HCT116 (cell line): ENCODE results near the gene RNF144B. TPM values are rescaled to one million over a fixed set of nuclear protein-coding genes. Genes with fewer than 3 reads are reported as not detected.

Experiments
- ATAC-seq: fragments of 200-7000 bp; cut with Tn5 transposase; 2 replicates; pipeline ENCODE4 v1.9.1; 2020; ENCODE audit warnings: mild to moderate bottlenecking, moderate library complexity
- BruUV-seq: library from RNA; stranded (reverse); fragments of 400-500 nt; replicated peaks from 2 replicates; lab custom pipeline; 2021; lab: Mats Ljungman, UMichigan
- CTCF ChIA-PET: fragments of 300-600 bp; sonication (Branson Sonifier 250); formaldehyde crosslinking; loops from one replicate; lab custom pipeline; 2021; ENCODE audit warnings: antibody characterized with exemption; lab: Charles Lee
- POLR2A ChIA-PET: fragments of 300-600, 350-600 bp; sonication (Branson Sonifier 250); formaldehyde crosslinking; loops from one replicate; lab custom pipeline; 2021; ENCODE audit warnings: antibody characterized with exemption; lab: Charles Lee
- RAD21 ChIA-PET, 2 experiments: fragments of 300-600 bp; sonication (Branson Sonifier 250); formaldehyde crosslinking; loops; one replicate each; lab custom pipeline; 2023; ENCODE audit warnings: low total read pairs in 2 of 2; ENCODE audit not compliant: uncharacterized antibody in 2 of 2, unreplicated experiment in 2 of 2, low non-redundant PET in 1 of 2; lab: Charles Lee
- DNase-seq: peaks from one replicate; pipeline ENCODE4 v3.0.0-alpha.2; 2010; ENCODE audit warnings: low read depth, low spot score
- H2AFZ ChIP-seq: fragments of 200-600 bp; shearing (Covaris generic), sonication (generic); 2 replicates; pipeline ENCODE4 v1.6.1; 2017; ENCODE audit warnings: low read depth, mixed run types, mixed read lengths, antibody characterized with exemption, low read length; ENCODE audit not compliant: poor library complexity, severe bottlenecking
- H3K27ac ChIP-seq: 2 replicates; pipeline ENCODE4 v1.5.1; 2012; ENCODE audit warnings: low read depth, low read length
- H3K27me3 ChIP-seq: fragments of 200-600 bp; sonication (generic); 2 replicates; pipeline ENCODE4 v1.6.1; 2016; ENCODE audit warnings: mixed run types, low read length, mixed read lengths; ENCODE audit not compliant: insufficient read depth
- H3K36me3 ChIP-seq, 2 experiments: fragments of 200-500 bp in 1 of 2; fragments of 200-600 bp in 1 of 2; sonication (Bioruptor generic) in 1 of 2; sonication (generic) in 1 of 2; 2 replicates each; pipeline versions ENCODE4 v1.5.1 to v1.6.1; 2014 to 2016; ENCODE audit warnings: low read length in 2 of 2, inconsistent platforms in 1 of 2, mixed read lengths in 1 of 2, mixed run types in 1 of 2; ENCODE audit not compliant: insufficient read depth in 2 of 2, control insufficient read depth in 1 of 2
- H3K4me1 ChIP-seq, 2 experiments: fragments of 200-600 bp in 1 of 2; sonication (generic) in 1 of 2; 2 replicates each; pipeline versions ENCODE4 v1.5.1 to v1.6.1; 2012 to 2017; ENCODE audit warnings: low read length in 2 of 2, inconsistent platforms in 1 of 2, mild to moderate bottlenecking in 1 of 2, mixed read lengths in 1 of 2, mixed run types in 1 of 2, moderate library complexity in 1 of 2; ENCODE audit not compliant: insufficient read depth in 2 of 2, control insufficient read depth in 1 of 2
- H3K4me2 ChIP-seq: fragments of 200-600 bp; sonication (generic); 2 replicates; pipeline ENCODE4 v1.6.1; 2017; ENCODE audit warnings: mixed run types, low read length, mixed read lengths
- H3K4me3 ChIP-seq, 2 experiments: fragments of 200-600 bp in 1 of 2; sonication (generic) in 1 of 2; replicated peaks in 1 of 2; 2 replicates each; pipeline ENCODE4 v1.5.1; 2011 to 2016; ENCODE audit warnings: low read length in 2 of 2, control low read depth in 1 of 2, low read depth in 1 of 2, mild to moderate bottlenecking in 1 of 2, mixed read lengths in 1 of 2, mixed run types in 1 of 2
- H3K79me2 ChIP-seq: fragments of 200-600 bp; sonication (generic); 2 replicates; pipeline ENCODE4 v1.6.1; 2017; ENCODE audit warnings: mild to moderate bottlenecking, mixed run types, low read length, moderate library complexity, mixed read lengths; ENCODE audit not compliant: insufficient read depth
- H3K9ac ChIP-seq: fragments of 200-600 bp; sonication (generic); 2 replicates; pipeline ENCODE4 v1.6.1; 2016; ENCODE audit warnings: low read length, mixed read lengths
- H3K9me2 ChIP-seq: fragments of 200-600 bp; sonication (generic), shearing (Covaris generic); 2 replicates; pipeline ENCODE4 v1.6.1; 2017; ENCODE audit warnings: mixed run types, mild to moderate bottlenecking, moderate library complexity; ENCODE audit not compliant: insufficient read depth
- H3K9me3 ChIP-seq, 2 experiments: fragments of 200-500 bp in 1 of 2; fragments of 200-600 bp in 1 of 2; sonication (Bioruptor generic) in 1 of 2; sonication (generic) in 1 of 2; 2 replicates each; pipeline ENCODE4 v1.6.1; 2014 to 2017; ENCODE audit warnings: low read length in 2 of 2, mixed read lengths in 2 of 2, inconsistent platforms in 1 of 2, low read depth in 1 of 2, mild to moderate bottlenecking in 1 of 2, mixed run types in 1 of 2, moderate library complexity in 1 of 2; ENCODE audit not compliant: control insufficient read depth in 1 of 2, insufficient read depth in 1 of 2
- H4K20me1 ChIP-seq: fragments of 200-600 bp; sonication (generic), shearing (Covaris generic); 2 replicates; pipeline ENCODE4 v1.6.1; 2017; ENCODE audit warnings: mixed run types, mild to moderate bottlenecking, moderate library complexity; ENCODE audit not compliant: insufficient read depth
- CBX3 ChIP-seq: IDR thresholded peaks from 2 replicates; pipeline ENCODE4 v1.6.1; 2012; ENCODE audit warnings: low read depth
- CEBPB ChIP-seq: IDR thresholded peaks from 2 replicates; pipeline ENCODE4 v1.6.1; 2012; ENCODE audit warnings: low read depth
- ELF1 ChIP-seq: IDR thresholded peaks from 2 replicates; pipeline ENCODE4 v1.6.1; 2012; ENCODE audit warnings: low read depth, borderline replicate concordance
- EZH2 ChIP-seq: fragments of 200-600 bp; sonication (generic); IDR thresholded peaks from 2 replicates; pipeline ENCODE4 v1.6.1; 2017; ENCODE audit warnings: antibody characterized with exemption, mixed run types
- EZH2phosphoT487 ChIP-seq: fragments of 200-600 bp; IDR thresholded peaks from 2 replicates; pipeline ENCODE4 v1.6.1; 2018; ENCODE audit warnings: antibody characterized with exemption, borderline replicate concordance
- JUND ChIP-seq: IDR thresholded peaks from 2 replicates; pipeline ENCODE4 v1.6.1; 2012
- POLR2A ChIP-seq: IDR thresholded peaks from 2 replicates; pipeline ENCODE4 v1.7.0; 2011; ENCODE audit warnings: borderline replicate concordance; ENCODE audit not compliant: insufficient read depth, insufficient read length; ENCODE audit errors: extremely low read depth
- POLR2AphosphoS5 ChIP-seq: IDR thresholded peaks from 2 replicates; pipeline ENCODE4 v1.6.1; 2011; ENCODE audit warnings: mild to moderate bottlenecking, low read depth, low read length, moderate library complexity
- SIN3A ChIP-seq: IDR thresholded peaks from 2 replicates; pipeline ENCODE4 v1.6.1; 2012; ENCODE audit warnings: low read depth
- SRF ChIP-seq: IDR thresholded peaks from 2 replicates; pipeline ENCODE4 v1.6.1; 2012; ENCODE audit warnings: low read depth
- TCF7L2 ChIP-seq: IDR thresholded peaks from 2 replicates; pipeline ENCODE4 v1.7.0; 2011; ENCODE audit warnings: borderline replicate concordance, inconsistent platforms; ENCODE audit not compliant: insufficient read depth, insufficient read length; ENCODE audit errors: extremely low read depth
- ZFX ChIP-seq: fragments of 450-650 bp; IDR thresholded peaks from 2 replicates; pipeline ENCODE4 v1.6.1; 2017
- ZNF274 ChIP-seq: fragments of 200-500 bp; sonication (Bioruptor generic); IDR thresholded peaks from 2 replicates; pipeline ENCODE4 v1.6.1; 2014; ENCODE audit warnings: mild to moderate bottlenecking, low read depth, low read length, inconsistent platforms
- intact Hi-C: fragments of 100-400 bp; cut with micrococcal nuclease; formaldehyde crosslinking; loops from 2 replicates; pipeline ENCODE4 v1.10.0; 2022
- total RNA-seq: library from RNA; stranded (reverse); gene quantifications from one replicate; pipeline ENCODE4 v1.2.1, GENCODE V29; 2021; ENCODE audit not compliant: unreplicated experiment
- TF ChIP-seq, protein P1 (sequence below), 3 experiments: fragments of 200-600 bp in 1 of 3; sonication (generic) in 1 of 3; IDR thresholded peaks in 2 of 3; conservative IDR thresholded peaks in 1 of 3; 2 replicates each; pipeline ENCODE4 v1.5.1; 2012 to 2017; ENCODE audit warnings: low read depth in 2 of 3, low read length in 2 of 3, antibody characterized with exemption in 1 of 3, borderline replicate concordance in 1 of 3, control low read depth in 1 of 3, mild to moderate bottlenecking in 1 of 3, mixed read lengths in 1 of 3, mixed run types in 1 of 3, moderate library complexity in 1 of 3; ENCODE audit not compliant: insufficient read depth in 1 of 3
- TF ChIP-seq, protein P2 (sequence below): IDR thresholded peaks from 2 replicates; pipeline ENCODE4 v1.6.1; 2012; ENCODE audit warnings: low read depth
- TF ChIP-seq, protein P3 (sequence below): IDR thresholded peaks from 2 replicates; pipeline ENCODE4 v1.6.1; 2012
- TF ChIP-seq, protein P4 (sequence below): IDR thresholded peaks from 2 replicates; pipeline ENCODE4 v1.6.1; 2011; ENCODE audit warnings: mild to moderate bottlenecking, low read length, moderate library complexity; ENCODE audit not compliant: insufficient replicate concordance; ENCODE audit errors: extremely low read depth

Gene RNF144B
- total RNA-seq, 1 experiment from 2014 or later = 2.1 TPM

DNA sequence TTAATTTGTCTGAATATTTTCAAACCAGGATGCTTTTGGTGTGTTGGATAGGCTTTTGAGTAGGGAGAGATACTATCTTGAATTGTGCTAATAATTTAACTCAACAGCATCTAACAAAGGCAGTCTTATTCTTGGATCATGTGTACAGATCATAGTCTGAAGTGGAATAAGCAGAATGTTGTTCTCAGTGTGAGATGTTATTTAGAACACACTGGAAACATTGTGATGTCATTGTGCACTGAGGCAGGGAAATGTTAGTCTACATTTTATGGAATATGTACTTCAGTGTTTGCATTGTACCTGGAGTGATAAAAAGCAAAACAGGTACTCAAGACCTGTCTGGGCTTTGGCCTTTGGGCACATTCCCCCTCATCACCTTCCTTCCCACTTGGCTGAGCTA is 35.0 kb downstream of the RNF144B start:
- Histone ChIP-seq H2AFZ (no peak overlapping the region), H3K4me2 (no peak overlapping the region), H3K79me2 (no peaks in the 10 kb centered on the region), H3K9me2 (no peaks in the 10 kb centered on the region), H3K27me3 (no peaks in the 10 kb centered on the region), H3K36me3 (no peaks in the 10 kb centered on the region), H3K27ac (no peak overlapping the region), H3K9me3 (no peaks in the 10 kb centered on the region), H3K4me1 (no peaks in the 10 kb centered on the region), H4K20me1 (no peaks in the 10 kb centered on the region), H3K9ac (no peak overlapping the region), H3K4me3 (no peak overlapping the region)
- ChIA-PET POLR2A (no interaction called here), CTCF (no interaction called here), RAD21 (no interaction called here)
- no peak for ATAC-seq
- intact Hi-C loops = no loop called here
- BruUV-seq = no TSS peak
- no peak for DNase-seq
- TF ChIP-seq CEBPB (no peak), EZH2 (no peak), SIN3A (no peak), ELF1 (no peak), POLR2AphosphoS5 (no peak), EZH2phosphoT487 (no peak), ZNF274 (no peak), TCF7L2 (no peak), CBX3 (no peak), POLR2A (no peak), ZFX (no peak), JUND (no peak), SRF (no peak)
- TF ChIP-seq, protein P1, sequence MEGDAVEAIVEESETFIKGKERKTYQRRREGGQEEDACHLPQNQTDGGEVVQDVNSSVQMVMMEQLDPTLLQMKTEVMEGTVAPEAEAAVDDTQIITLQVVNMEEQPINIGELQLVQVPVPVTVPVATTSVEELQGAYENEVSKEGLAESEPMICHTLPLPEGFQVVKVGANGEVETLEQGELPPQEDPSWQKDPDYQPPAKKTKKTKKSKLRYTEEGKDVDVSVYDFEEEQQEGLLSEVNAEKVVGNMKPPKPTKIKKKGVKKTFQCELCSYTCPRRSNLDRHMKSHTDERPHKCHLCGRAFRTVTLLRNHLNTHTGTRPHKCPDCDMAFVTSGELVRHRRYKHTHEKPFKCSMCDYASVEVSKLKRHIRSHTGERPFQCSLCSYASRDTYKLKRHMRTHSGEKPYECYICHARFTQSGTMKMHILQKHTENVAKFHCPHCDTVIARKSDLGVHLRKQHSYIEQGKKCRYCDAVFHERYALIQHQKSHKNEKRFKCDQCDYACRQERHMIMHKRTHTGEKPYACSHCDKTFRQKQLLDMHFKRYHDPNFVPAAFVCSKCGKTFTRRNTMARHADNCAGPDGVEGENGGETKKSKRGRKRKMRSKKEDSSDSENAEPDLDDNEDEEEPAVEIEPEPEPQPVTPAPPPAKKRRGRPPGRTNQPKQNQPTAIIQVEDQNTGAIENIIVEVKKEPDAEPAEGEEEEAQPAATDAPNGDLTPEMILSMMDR (IDR thresholded peaks at IDR 0.05 in 2 of 3, conservative IDR thresholded peaks at IDR 0.05 in 1 of 3; ENCODE audit: borderline replicate concordance in 1 of 3, insufficient read depth in 1 of 3, low read depth in 2 of 3, low read length in 2 of 3) = no peak
- TF ChIP-seq, protein P2, sequence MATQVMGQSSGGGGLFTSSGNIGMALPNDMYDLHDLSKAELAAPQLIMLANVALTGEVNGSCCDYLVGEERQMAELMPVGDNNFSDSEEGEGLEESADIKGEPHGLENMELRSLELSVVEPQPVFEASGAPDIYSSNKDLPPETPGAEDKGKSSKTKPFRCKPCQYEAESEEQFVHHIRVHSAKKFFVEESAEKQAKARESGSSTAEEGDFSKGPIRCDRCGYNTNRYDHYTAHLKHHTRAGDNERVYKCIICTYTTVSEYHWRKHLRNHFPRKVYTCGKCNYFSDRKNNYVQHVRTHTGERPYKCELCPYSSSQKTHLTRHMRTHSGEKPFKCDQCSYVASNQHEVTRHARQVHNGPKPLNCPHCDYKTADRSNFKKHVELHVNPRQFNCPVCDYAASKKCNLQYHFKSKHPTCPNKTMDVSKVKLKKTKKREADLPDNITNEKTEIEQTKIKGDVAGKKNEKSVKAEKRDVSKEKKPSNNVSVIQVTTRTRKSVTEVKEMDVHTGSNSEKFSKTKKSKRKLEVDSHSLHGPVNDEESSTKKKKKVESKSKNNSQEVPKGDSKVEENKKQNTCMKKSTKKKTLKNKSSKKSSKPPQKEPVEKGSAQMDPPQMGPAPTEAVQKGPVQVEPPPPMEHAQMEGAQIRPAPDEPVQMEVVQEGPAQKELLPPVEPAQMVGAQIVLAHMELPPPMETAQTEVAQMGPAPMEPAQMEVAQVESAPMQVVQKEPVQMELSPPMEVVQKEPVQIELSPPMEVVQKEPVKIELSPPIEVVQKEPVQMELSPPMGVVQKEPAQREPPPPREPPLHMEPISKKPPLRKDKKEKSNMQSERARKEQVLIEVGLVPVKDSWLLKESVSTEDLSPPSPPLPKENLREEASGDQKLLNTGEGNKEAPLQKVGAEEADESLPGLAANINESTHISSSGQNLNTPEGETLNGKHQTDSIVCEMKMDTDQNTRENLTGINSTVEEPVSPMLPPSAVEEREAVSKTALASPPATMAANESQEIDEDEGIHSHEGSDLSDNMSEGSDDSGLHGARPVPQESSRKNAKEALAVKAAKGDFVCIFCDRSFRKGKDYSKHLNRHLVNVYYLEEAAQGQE = no peak
- TF ChIP-seq, protein P3, sequence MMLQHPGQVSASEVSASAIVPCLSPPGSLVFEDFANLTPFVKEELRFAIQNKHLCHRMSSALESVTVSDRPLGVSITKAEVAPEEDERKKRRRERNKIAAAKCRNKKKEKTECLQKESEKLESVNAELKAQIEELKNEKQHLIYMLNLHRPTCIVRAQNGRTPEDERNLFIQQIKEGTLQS = no peak
- TF ChIP-seq, protein P4, sequence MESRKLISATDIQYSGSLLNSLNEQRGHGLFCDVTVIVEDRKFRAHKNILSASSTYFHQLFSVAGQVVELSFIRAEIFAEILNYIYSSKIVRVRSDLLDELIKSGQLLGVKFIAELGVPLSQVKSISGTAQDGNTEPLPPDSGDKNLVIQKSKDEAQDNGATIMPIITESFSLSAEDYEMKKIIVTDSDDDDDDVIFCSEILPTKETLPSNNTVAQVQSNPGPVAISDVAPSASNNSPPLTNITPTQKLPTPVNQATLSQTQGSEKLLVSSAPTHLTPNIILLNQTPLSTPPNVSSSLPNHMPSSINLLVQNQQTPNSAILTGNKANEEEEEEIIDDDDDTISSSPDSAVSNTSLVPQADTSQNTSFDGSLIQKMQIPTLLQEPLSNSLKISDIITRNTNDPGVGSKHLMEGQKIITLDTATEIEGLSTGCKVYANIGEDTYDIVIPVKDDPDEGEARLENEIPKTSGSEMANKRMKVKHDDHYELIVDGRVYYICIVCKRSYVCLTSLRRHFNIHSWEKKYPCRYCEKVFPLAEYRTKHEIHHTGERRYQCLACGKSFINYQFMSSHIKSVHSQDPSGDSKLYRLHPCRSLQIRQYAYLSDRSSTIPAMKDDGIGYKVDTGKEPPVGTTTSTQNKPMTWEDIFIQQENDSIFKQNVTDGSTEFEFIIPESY = no peak
